Type B pancreatic cell (in vitro differentiated cells): ENCODE measurements around the gene LURAP1L. TPM values are rescaled to one million over a fixed set of nuclear protein-coding genes. Genes with fewer than 3 reads are reported as not detected.
A peak's percentile ranks its signal among the peaks of the same experiment; 100 is the strongest.

Experiments used
- DNase-seq: peaks from one replicate; pipeline ENCODE4 v3.0.0; 2021; ENCODE audit warnings: mixed read lengths; ENCODE audit not compliant: unreplicated experiment; ENCODE audit errors: extremely low spot score
- H3K27ac Mint-ChIP-seq: 2 replicates; pipeline ENCODE4 v1.8.0; 2021; ENCODE audit warnings: mild to moderate bottlenecking, mixed read lengths
- H3K27me3 Mint-ChIP-seq: 2 replicates; pipeline ENCODE4 v1.8.0; 2021; ENCODE audit warnings: mixed read lengths
- H3K36me3 Mint-ChIP-seq: 2 replicates; pipeline ENCODE4 v1.8.0; 2021; ENCODE audit warnings: mixed read lengths
- H3K4me1 Mint-ChIP-seq: one replicate; pipeline ENCODE4 v1.8.0; 2021; ENCODE audit warnings: mixed read lengths; ENCODE audit not compliant: unreplicated experiment
- H3K4me3 Mint-ChIP-seq: 2 replicates; pipeline ENCODE4 v1.8.0; 2021; ENCODE audit warnings: mild to moderate bottlenecking, mixed read lengths
- H3K9me3 Mint-ChIP-seq: 2 replicates; pipeline ENCODE4 v1.8.0; 2021; ENCODE audit warnings: mixed read lengths
- CTCF ChIP-seq: fragments of 200-600 bp; sonication (generic); conservative IDR thresholded peaks from 2 replicates; pipeline ENCODE4 v1.5.0; 2021; ENCODE audit warnings: antibody characterized with exemption, mild to moderate bottlenecking
- total RNA-seq: library from RNA; stranded (reverse); gene quantifications from 2 replicates; pipeline ENCODE4 v1.2.1, GENCODE V29; 2021; ENCODE audit warnings: low replicate concordance

LURAP1L gene
- total RNA-seq, 1 donor from 2014 or later = 8.7 TPM

- Mint-ChIP-seq H3K27ac (peak overlapping the region; percentile 96), H3K27me3 (no peaks in the 10 kb centered on the region), H3K36me3 (peaks cover 10% of the 10 kb centered on the region), H3K9me3 (peaks cover 7% of the 10 kb centered on the region), H3K4me3 (no peak overlapping the region), H3K4me1 (peaks cover 31% of the 10 kb centered on the region)
- no peak for TF ChIP-seq CTCF
- no peak for DNase-seq
Observed at GRCh38 chr9:12813533-12813932, 38.7 kb downstream of the LURAP1L start.

GRCh38 chr9:12813960-12814876 is 39.4 kb downstream of the LURAP1L start:
- Mint-ChIP-seq H3K4me3 (peak overlapping the region; percentile 79), H3K4me1 (peaks cover 38% of the 10 kb centered on the region), H3K9me3 (peaks cover 8% of the 10 kb centered on the region), H3K27ac (peak overlapping the region; percentile 96), H3K27me3 (no peaks in the 10 kb centered on the region), H3K36me3 (peaks cover 11% of the 10 kb centered on the region)
- TF ChIP-seq CTCF = peak; percentile 55
- no peak for DNase-seq

- TF ChIP-seq CTCF = no peak
- no peaks in the 10 kb centered on the region for H3K27me3 Mint-ChIP-seq
- H3K36me3 Mint-ChIP-seq = peaks cover 11% of the 10 kb centered on the region
- DNase-seq = no peak
- peak overlapping the region; percentile 79 for H3K4me3 Mint-ChIP-seq
- peaks cover 40% of the 10 kb centered on the region for H3K4me1 Mint-ChIP-seq
- peak overlapping the region; percentile 96 for H3K27ac Mint-ChIP-seq
- H3K9me3 Mint-ChIP-seq = peaks cover 4% of the 10 kb centered on the region
Observed at GRCh38 chr9:12814877-12815237, 40.0 kb downstream of the LURAP1L start.

GRCh38 chr9:12815888-12816287 is 41.1 kb downstream of the LURAP1L start:
- Mint-ChIP-seq H3K27ac (peak overlapping the region; percentile 96), H3K36me3 (peaks cover 11% of the 10 kb centered on the region), H3K27me3 (no peaks in the 10 kb centered on the region), H3K4me1 (peaks cover 40% of the 10 kb centered on the region), H3K4me3 (no peak overlapping the region), H3K9me3 (peaks cover 4% of the 10 kb centered on the region)
- TF ChIP-seq CTCF = no peak
- no peak for DNase-seq

- peak overlapping the region; percentile 67 for H3K27ac Mint-ChIP-seq
- H3K27me3 Mint-ChIP-seq = no peaks in the 10 kb centered on the region
- H3K9me3 Mint-ChIP-seq = peaks cover 4% of the 10 kb centered on the region
- no peak for TF ChIP-seq CTCF
- peaks cover 6% of the 10 kb centered on the region for H3K36me3 Mint-ChIP-seq
- no peak for DNase-seq
- H3K4me1 Mint-ChIP-seq = peaks cover 40% of the 10 kb centered on the region
- no peak overlapping the region for H3K4me3 Mint-ChIP-seq
Observed at GRCh38 chr9:12816656-12817101, 41.9 kb downstream of the LURAP1L start.
